GM04504 (cell line): ENCODE measurements around the gene OCA2.
"Not testable (repeated sequence)": the region's sequence is repeated elsewhere in the genome, so short reads cannot be mapped to it uniquely, and the experiment has no call there.

Experiments used
- DNase-seq: peaks from one replicate; pipeline ENCODE4 v3.0.0-alpha.2; 2012; ENCODE audit warnings: low read depth

The OCA2 gene

GRCh38 chr15:27770086-27770607, 329.0 kb downstream of the OCA2 start:
- no peak for DNase-seq

- no peak for DNase-seq
Measured at GRCh38 chr15:27769652-27770051, 329.5 kb downstream of the OCA2 start.

GRCh38 chr15:27768732-27769475, 330.2 kb downstream of the OCA2 start:
- DNase-seq = no peak

DNA sequence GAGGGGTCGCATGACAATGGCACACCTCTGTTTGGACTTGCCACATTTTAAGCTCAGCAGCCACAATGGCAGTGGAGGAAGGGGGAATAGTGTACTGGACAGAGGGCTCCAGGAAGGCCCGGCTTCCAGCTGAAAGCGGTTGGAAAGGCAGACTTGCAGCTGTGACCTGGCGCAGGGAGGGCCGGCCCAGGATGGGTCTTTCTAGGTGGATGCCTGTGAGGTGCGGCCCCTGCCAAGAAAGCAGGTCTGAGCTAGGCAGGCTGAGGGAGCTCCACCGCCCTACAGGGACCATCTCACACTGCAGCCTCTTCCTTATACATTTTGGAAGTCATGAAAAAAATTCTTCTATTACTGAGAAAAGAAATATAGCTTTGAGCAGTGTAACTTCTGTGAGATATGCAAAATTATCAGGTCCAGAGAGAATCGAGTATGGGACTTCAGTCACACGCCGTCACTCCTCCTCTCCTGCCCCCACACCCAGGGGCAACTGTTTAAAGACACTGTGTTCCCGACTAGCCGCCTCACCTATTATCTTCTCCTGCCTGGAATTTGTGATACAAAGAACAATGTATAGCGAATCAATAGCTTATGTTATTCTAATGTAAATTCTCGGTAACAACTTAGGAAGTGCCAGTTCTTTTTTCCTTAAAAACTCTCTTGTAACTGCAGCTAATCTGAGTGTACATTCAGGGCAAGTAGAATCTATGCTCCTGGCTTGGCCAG, 331.0 kb downstream of the OCA2 start:
- no peak for DNase-seq

- not testable (repeated sequence) for DNase-seq
Measured at GRCh38 chr15:27767430-27767829, 331.7 kb downstream of the OCA2 start.

GRCh38 chr15:27764339-27764738, 334.8 kb downstream of the OCA2 start:
- no peak for DNase-seq

DNA sequence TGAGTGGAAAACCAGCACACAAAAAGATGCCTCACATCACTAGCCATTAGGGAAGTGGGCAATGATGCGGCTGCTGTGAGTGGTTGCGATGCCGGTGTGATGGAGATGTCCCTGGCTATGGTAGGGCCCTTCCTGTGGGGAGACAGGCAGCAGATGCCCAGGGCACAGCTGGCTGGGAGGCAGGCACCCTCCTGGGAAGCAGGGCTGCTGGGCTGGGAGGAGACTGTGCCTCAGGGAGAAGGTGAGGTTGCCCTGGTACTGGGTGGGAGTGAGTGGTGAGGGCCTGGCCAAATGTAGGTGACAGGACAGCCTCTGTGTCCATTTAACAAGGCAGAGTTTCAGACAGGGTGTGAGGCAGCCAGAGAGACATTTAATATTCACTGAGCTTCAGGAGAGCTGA, 335.6 kb downstream of the OCA2 start:
- DNase-seq = no peak

DNA sequence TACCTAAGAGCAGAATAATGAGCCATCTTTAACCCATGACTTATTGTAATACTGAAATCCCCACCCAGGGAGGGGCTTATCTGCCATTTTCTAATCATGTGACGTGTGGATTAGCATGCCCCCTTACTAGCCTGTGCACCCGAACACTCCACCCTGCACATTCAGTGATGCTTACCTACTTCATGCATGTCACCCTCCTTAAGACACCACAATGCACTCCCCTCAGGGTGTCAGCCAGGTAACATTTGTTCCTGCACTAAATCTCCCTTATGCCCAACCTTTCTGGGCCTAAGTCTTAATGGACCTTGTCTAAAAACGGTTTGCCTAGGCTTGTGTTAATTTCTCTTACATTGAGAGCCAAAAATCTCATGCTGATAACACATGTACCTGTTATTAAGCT, 336.6 kb downstream of the OCA2 start:
- no peak for DNase-seq

GRCh38 chr15:27757052-27757451, 342.1 kb downstream of the OCA2 start:
- no peak for DNase-seq

DNA sequence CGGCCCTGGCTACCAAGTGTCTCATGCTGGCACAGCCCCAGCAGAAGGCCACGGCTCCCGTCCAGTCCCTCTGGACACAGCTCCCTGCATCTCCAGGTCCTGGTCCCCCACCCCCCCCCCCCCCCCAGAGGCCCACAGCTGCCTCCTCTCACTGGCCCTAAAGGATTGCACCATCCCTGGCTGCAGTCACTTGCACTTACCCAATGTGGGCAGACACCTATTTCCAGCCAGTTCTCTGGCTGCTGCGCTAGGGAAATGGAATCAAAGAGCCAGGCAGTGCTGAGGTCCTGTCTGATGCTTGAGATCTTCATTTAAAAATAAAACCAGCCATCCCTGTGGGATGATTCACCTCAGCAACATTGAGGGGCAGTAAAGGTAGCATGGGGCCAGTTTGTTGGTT, 346.4 kb downstream of the OCA2 start:
- no peak for DNase-seq

DNA sequence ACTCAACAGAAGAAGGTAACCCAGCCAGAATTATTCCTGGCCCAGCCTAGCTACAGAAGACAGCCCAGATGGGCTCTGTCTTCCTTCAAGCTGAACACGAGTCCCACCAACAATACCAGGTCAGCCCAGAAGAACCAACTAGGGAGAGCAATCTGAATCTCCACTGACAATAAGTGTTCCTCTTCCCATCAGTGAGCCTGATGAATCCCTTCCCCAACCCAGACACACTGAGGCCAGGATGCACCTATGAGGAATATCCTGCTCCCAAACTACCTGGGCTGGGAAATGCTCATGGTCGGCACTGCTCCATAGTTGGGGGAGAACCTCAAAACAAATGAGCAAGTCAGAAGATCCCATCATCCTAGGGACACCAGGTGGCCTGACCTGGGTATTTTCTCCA, 351.1 kb downstream of the OCA2 start:
- no peak for DNase-seq

- no peak for DNase-seq
Measured at GRCh38 chr15:27746401-27746955, 352.6 kb downstream of the OCA2 start.

- DNase-seq = no peak
Measured at GRCh38 chr15:27744641-27745040, 354.5 kb downstream of the OCA2 start.

GRCh38 chr15:27743638-27744037, 355.5 kb downstream of the OCA2 start:
- DNase-seq = no peak

- DNase-seq = no peak
Measured at GRCh38 chr15:27742751-27743477, 356.2 kb downstream of the OCA2 start.

GRCh38 chr15:27741226-27741860, 357.8 kb downstream of the OCA2 start:
- no peak for DNase-seq

GRCh38 chr15:27734785-27735495, 364.2 kb downstream of the OCA2 start:
- no peak for DNase-seq

- DNase-seq = no peak
Measured at GRCh38 chr15:27731776-27732175, 367.3 kb downstream of the OCA2 start.

DNA sequence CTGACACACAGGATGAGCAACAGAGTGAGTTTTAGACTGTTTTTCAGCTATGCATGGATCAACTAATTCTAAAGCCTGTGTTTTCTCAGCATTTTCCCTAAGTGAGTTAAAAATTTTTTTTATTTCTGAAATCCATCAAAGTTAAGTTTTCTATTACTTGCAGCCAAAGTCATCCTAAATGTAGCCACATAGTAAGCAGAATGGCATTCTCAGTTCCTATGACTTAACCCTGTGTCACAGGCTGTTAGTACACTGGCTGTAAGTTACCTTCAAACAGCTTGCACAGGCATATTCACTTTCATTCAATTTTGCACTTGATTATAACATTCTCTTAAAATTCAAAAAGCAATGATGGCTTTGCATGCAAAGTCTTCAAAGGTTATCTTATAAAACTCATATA, 368.2 kb downstream of the OCA2 start:
- peak; percentile 2 for DNase-seq

DNA sequence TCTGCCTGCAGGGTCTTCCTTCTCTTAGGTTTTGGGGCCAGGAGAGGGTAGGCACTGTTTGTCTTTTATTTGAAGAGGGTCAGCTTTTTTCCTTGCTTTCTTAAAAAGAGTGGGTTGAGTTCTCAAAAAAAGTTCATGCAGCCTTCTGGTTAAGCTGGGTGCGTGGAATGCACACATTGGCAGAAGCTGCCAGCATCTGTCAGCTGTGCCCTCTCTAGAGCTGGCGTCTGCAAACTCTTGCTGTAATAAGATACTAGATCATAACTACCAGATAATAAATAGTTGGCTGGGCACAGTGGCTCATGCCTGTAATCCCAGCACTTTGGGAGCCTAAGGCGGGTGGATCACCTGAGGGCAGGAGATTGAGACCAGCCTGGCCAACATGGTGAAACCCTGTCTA, 373.4 kb downstream of the OCA2 start:
- DNase-seq = no peak

DNA sequence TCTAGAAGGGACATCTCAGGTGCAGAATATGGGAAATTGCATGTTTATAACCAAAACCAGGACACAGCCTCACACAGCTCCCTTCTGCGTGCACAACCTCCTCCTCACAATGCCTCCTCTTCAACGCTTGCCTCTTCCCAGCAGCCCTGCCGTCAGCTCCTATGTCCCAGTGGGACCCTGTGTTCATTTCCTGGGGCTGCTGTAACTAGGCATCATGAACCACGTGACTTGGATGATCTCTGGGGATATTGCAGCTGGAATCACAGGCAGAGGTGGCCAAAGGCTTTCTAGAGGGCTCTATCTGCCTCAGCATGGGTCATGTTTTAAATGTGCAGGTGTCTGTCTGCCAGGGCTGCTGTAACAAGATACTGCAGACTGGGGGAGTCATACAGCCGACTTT, 375.3 kb downstream of the OCA2 start:
- no peak for DNase-seq
